CD14-positive monocyte (primary cell): ENCODE measurements around the gene HUNK. TPM values are rescaled to one million over a fixed set of nuclear protein-coding genes. Genes with fewer than 3 reads are reported as not detected.

Experiments used
- DNase-seq, 3 donors: peaks; one replicate each; pipeline ENCODE4 v3.0.0-alpha.2; 2011 to 2022
- H2AFZ ChIP-seq: 2 replicates; pipeline ENCODE4 v1.6.0; 2012; ENCODE audit warnings: mild to moderate bottlenecking, low read depth, low read length, inconsistent platforms; ENCODE audit not compliant: insufficient read depth, poor library complexity, severe bottlenecking
- H3K27ac ChIP-seq, 2 donors: 1 replicate in 1 of 2; 2 replicates in 1 of 2; pipeline ENCODE4 v1.5.1; 2012 to 2013; ENCODE audit warnings: low read length in 2 of 2, control low read depth in 1 of 2, inconsistent platforms in 1 of 2, low read depth in 1 of 2, mild to moderate bottlenecking in 1 of 2
- H3K27me3 ChIP-seq, 2 donors: one replicate each; pipeline versions ENCODE4 v1.6.0 to v1.6.1; 2011 to 2013; ENCODE audit warnings: low read length in 2 of 2; ENCODE audit not compliant: control insufficient read depth in 2 of 2, insufficient read depth in 2 of 2
- H3K36me3 ChIP-seq, 2 donors: replicated peaks in 1 of 2; 1 replicate in 1 of 2; 2 replicates in 1 of 2; pipeline versions ENCODE4 v1.5.1 to v1.6.1; 2012 to 2013; ENCODE audit warnings: low read length in 2 of 2, control low read depth in 1 of 2, inconsistent platforms in 1 of 2, mild to moderate bottlenecking in 1 of 2; ENCODE audit not compliant: insufficient read depth in 2 of 2, control insufficient read depth in 1 of 2
- H3K4me1 ChIP-seq, 2 donors: 1 replicate in 1 of 2; 2 replicates in 1 of 2; pipeline versions ENCODE4 v1.5.1 to v1.6.1; 2012 to 2013; ENCODE audit warnings: low read length in 2 of 2, control low read depth in 1 of 2, inconsistent platforms in 1 of 2, mild to moderate bottlenecking in 1 of 2, moderate library complexity in 1 of 2; ENCODE audit not compliant: insufficient read depth in 2 of 2, control insufficient read depth in 1 of 2
- H3K4me2 ChIP-seq: replicated peaks from 2 replicates; pipeline ENCODE3; 2012; ENCODE audit warnings: low read length, moderate library complexity, mild to moderate bottlenecking; ENCODE audit not compliant: poor library complexity, severe bottlenecking; ENCODE audit errors: extremely low read depth
- H3K4me3 ChIP-seq, 3 experiments: fragments of 200-600 bp in 1 of 3; sonication (generic) in 1 of 3; replicated peaks in 1 of 3; 1 replicate in 2 of 3; 2 replicates in 1 of 3; pipeline ENCODE4 v1.5.1; 2011 to 2013; ENCODE audit warnings: low read length in 3 of 3, mild to moderate bottlenecking in 3 of 3, control low read depth in 2 of 3, low read depth in 2 of 3, inconsistent platforms in 1 of 3, moderate library complexity in 1 of 3
- H3K79me2 ChIP-seq: 2 replicates; pipeline ENCODE4 v1.6.0; 2012; ENCODE audit warnings: mild to moderate bottlenecking, control low read depth, inconsistent platforms, low read length, moderate library complexity; ENCODE audit not compliant: insufficient read depth
- H3K9ac ChIP-seq: 2 replicates; pipeline ENCODE4 v1.6.0; 2017; ENCODE audit warnings: low read length, mild to moderate bottlenecking; ENCODE audit not compliant: insufficient read depth, poor library complexity, severe bottlenecking
- H3K9me3 ChIP-seq, 2 donors: replicated peaks in 1 of 2; 1 replicate in 1 of 2; 2 replicates in 1 of 2; pipeline versions ENCODE4 v1.5.1 to v1.6.1; 2012 to 2013; ENCODE audit warnings: low read length in 2 of 2, control low read depth in 1 of 2; ENCODE audit not compliant: control insufficient read depth in 1 of 2, insufficient read depth in 1 of 2
- H4K20me1 ChIP-seq: 2 replicates; pipeline ENCODE4 v1.6.0; 2012; ENCODE audit warnings: mild to moderate bottlenecking, low read length, control low read depth, moderate library complexity; ENCODE audit not compliant: insufficient read depth
- H3K27ac Mint-ChIP-seq, 7 donors: one replicate each; pipeline ENCODE4 v1.8.0; 2020; ENCODE audit warnings: mild to moderate bottlenecking in 7 of 7, mixed read lengths in 7 of 7, moderate library complexity in 6 of 7, inconsistent platforms in 2 of 7
- H3K27me3 Mint-ChIP-seq, 3 donors: one replicate each; pipeline ENCODE4 v1.8.0; 2021 to 2022; ENCODE audit warnings: low read depth in 3 of 3, mild to moderate bottlenecking in 3 of 3, mixed read lengths in 3 of 3, moderate library complexity in 3 of 3, inconsistent platforms in 1 of 3
- H3K36me3 Mint-ChIP-seq, 2 donors: one replicate each; pipeline ENCODE4 v1.8.0; 2020; ENCODE audit warnings: mixed read lengths in 2 of 2, inconsistent platforms in 1 of 2, mild to moderate bottlenecking in 1 of 2
- H3K4me1 Mint-ChIP-seq: one replicate; pipeline ENCODE4 v1.8.0; 2020; ENCODE audit warnings: mild to moderate bottlenecking, mixed read lengths
- H3K4me3 Mint-ChIP-seq, 2 donors: one replicate each; pipeline ENCODE4 v1.8.0; 2020; ENCODE audit warnings: mild to moderate bottlenecking in 2 of 2, mixed read lengths in 2 of 2, moderate library complexity in 1 of 2
- H3K9me3 Mint-ChIP-seq, 7 donors: one replicate each; pipeline ENCODE4 v1.8.0; 2020 to 2022; ENCODE audit warnings: mixed read lengths in 7 of 7, mild to moderate bottlenecking in 6 of 7, moderate library complexity in 6 of 7, inconsistent platforms in 2 of 7
- CTCF ChIP-seq: fragments of 200-600 bp; IDR thresholded peaks from one replicate; pipeline ENCODE4 v1.8.0; 2022; ENCODE audit warnings: antibody characterized with exemption, mild to moderate bottlenecking
- WGBS: methylation state at CpG from one replicate; pipeline ENCODE4 v1.1.5; 2013; ENCODE audit warnings: missing lambda C conversion rate; ENCODE audit not compliant: insufficient coverage; 5-methylcytosine and 5-hydroxymethylcytosine counted together
- intact Hi-C, 2 donors: fragments of 100-400 bp; cut with micrococcal nuclease; formaldehyde crosslinking; loops; one replicate each; pipeline versions ENCODE4 v1.15.0 to v1.15.1; 2023
- polyA plus RNA-seq, 3 donors: library from polyadenylated mRNA; depleted of rRNA in 1 of 3; unstranded in 2 of 3; stranded (reverse) in 1 of 3; fragments of 300-500 nt in 2 of 3; fragments of >200 nt in 1 of 3; fragmentation: Illumina TruSeq in 2 of 3; gene quantifications; 1 replicate in 2 of 3; 2 replicates in 1 of 3; pipeline ENCODE4 v1.2.3, GENCODE V29; 2012 to 2021

Gene HUNK
- polyA plus RNA-seq, 3 donors = not detected

GRCh38 chr21:32015461-32016139 is 142.8 kb downstream of the HUNK start:
- 75% methylated on average over 5 of the region's 7 CpGs for WGBS
- no peaks in the 10 kb centered on the region for H4K20me1 ChIP-seq
- Mint-ChIP-seq H3K4me3 (no peak overlapping the region), H3K9me3 (peaks cover 0 to 11% (median 3%) of the 10 kb centered on the region in 7 donors), H3K27ac (no peak overlapping the region), H3K27me3 (peaks cover 0 to 4% (median 0%) of the 10 kb centered on the region in 3 donors), H3K36me3 (no peaks in the 10 kb centered on the region), H3K4me1 (no peaks in the 10 kb centered on the region)
- H3K4me1 ChIP-seq = no peaks in the 10 kb centered on the region
- H3K9ac ChIP-seq = no peak overlapping the region
- H3K9me3 ChIP-seq = peaks cover 0 to 5% of the 10 kb centered on the region in 2 donors
- H3K27ac ChIP-seq = no peak overlapping the region
- intact Hi-C loops = no loop called here
- no peak for TF ChIP-seq CTCF
- H3K79me2 ChIP-seq = no peaks in the 10 kb centered on the region
- H3K27me3 ChIP-seq = no peaks in the 10 kb centered on the region
- H3K36me3 ChIP-seq = no peaks in the 10 kb centered on the region
- H3K4me2 ChIP-seq = no peak overlapping the region
- no peak overlapping the region for H3K4me3 ChIP-seq
- no peak for DNase-seq
- H2AFZ ChIP-seq = no peak overlapping the region

- Histone ChIP-seq H3K9me3 (peaks cover 0 to 5% of the 10 kb centered on the region in 2 donors), H3K79me2 (no peaks in the 10 kb centered on the region), H3K27ac (no peak overlapping the region), H3K4me3 (no peak overlapping the region), H3K36me3 (no peaks in the 10 kb centered on the region), H3K4me2 (no peak overlapping the region), H3K27me3 (no peaks in the 10 kb centered on the region), H4K20me1 (no peaks in the 10 kb centered on the region), H3K9ac (no peak overlapping the region), H2AFZ (no peak overlapping the region), H3K4me1 (peaks cover 13 to 14% of the 10 kb centered on the region in 2 donors)
- H3K27me3 Mint-ChIP-seq = peaks cover 0 to 4% (median 3%) of the 10 kb centered on the region in 3 donors
- intact Hi-C loops = no loop called here
- no peak overlapping the region for H3K27ac Mint-ChIP-seq
- H3K36me3 Mint-ChIP-seq = no peaks in the 10 kb centered on the region
- no peak for DNase-seq
- H3K9me3 Mint-ChIP-seq = peaks cover 0 to 9% (median 5%) of the 10 kb centered on the region in 7 donors
- H3K4me3 Mint-ChIP-seq = no peak overlapping the region
- H3K4me1 Mint-ChIP-seq = peaks cover 11% of the 10 kb centered on the region
- TF ChIP-seq CTCF = no peak
- WGBS = 87% methylated on average over 2 of the region's 3 CpGs
Observed at GRCh38 chr21:32018381-32018780, 145.6 kb downstream of the HUNK start.
